ENCODE results near the gene NPAS2.

- TF ChIP-seq CTCF (optimal IDR thresholded peaks at IDR 0.05 in 1 of 3, IDR thresholded peaks at IDR 0.05 in 1 of 3, conservative IDR thresholded peaks at IDR 0.05 in 1 of 3; ENCODE audit: extremely low read depth in 1 of 3, insufficient read depth in 2 of 3, low read length in 3 of 3) (peak; percentile 91 to 92 (median 92)), EZH2 (IDR thresholded peaks at IDR 0.05; ENCODE audit: low read length) (no peak)
Measured at GRCh38 chr2:101038455-101039255, 218.7 kb downstream of the NPAS2 start.

All from keratinocyte (primary cell).